Measurements from ENCODE around the gene TRAPPC14.

GRCh38 chr7:100106633-100107032 lies 51.9 kb downstream of the TRAPPC14 start:
- TF ChIP-seq ATF3 (IDR thresholded peaks at IDR 0.05) (no peak), CTCF (IDR thresholded peaks at IDR 0.05; ENCODE audit: low read depth, low read length, missing input control) (no peak), REST (IDR thresholded peaks at IDR 0.05) (no peak), EGR1 (IDR thresholded peaks at IDR 0.05; ENCODE audit: low read depth in 2 of 2) (no peak), TAF1 (conservative IDR thresholded peaks at IDR 0.05) (no peak), MAX (IDR thresholded peaks at IDR 0.05) (no peak)

Data from liver (tissue), 3 donors.